Immature natural killer cell (primary cell): Measurements from ENCODE around the gene SH3BP5L. TPM values are rescaled to one million over a fixed set of nuclear protein-coding genes. Genes with fewer than 3 reads are reported as not detected.
A peak's percentile ranks its signal among the peaks of the same experiment; 100 is the strongest.

ENCODE experiments used
- DNase-seq, 3 donors: peaks; one replicate each; pipeline ENCODE4 v3.0.0; 2022; ENCODE audit warnings: mixed read lengths in 1 of 3
- H3K27ac Mint-ChIP-seq, 6 donors: one replicate each; pipeline ENCODE4 v1.8.0; 2020; ENCODE audit warnings: mixed read lengths in 6 of 6, mild to moderate bottlenecking in 5 of 6, inconsistent platforms in 4 of 6, moderate library complexity in 3 of 6
- H3K27me3 Mint-ChIP-seq, 3 donors: one replicate each; pipeline ENCODE4 v1.8.0; 2020 to 2021; ENCODE audit warnings: low read depth in 3 of 3, mild to moderate bottlenecking in 3 of 3, mixed read lengths in 3 of 3, moderate library complexity in 3 of 3, inconsistent platforms in 1 of 3
- H3K36me3 Mint-ChIP-seq, 3 donors: one replicate each; pipeline ENCODE4 v1.8.0; 2020; ENCODE audit warnings: mixed read lengths in 3 of 3, inconsistent platforms in 2 of 3, mild to moderate bottlenecking in 2 of 3
- H3K4me1 Mint-ChIP-seq, 2 donors: one replicate each; pipeline ENCODE4 v1.8.0; 2020; ENCODE audit warnings: inconsistent platforms in 2 of 2, mild to moderate bottlenecking in 2 of 2, mixed read lengths in 2 of 2, moderate library complexity in 1 of 2
- H3K4me3 Mint-ChIP-seq, 5 donors: one replicate each; pipeline ENCODE4 v1.8.0; 2020; ENCODE audit warnings: mild to moderate bottlenecking in 5 of 5, mixed read lengths in 5 of 5, inconsistent platforms in 3 of 5, moderate library complexity in 3 of 5
- H3K9me3 Mint-ChIP-seq, 6 donors: one replicate each; pipeline ENCODE4 v1.8.0; 2020; ENCODE audit warnings: mild to moderate bottlenecking in 6 of 6, mixed read lengths in 6 of 6, inconsistent platforms in 4 of 6, moderate library complexity in 3 of 6
- polyA plus RNA-seq, 3 donors: library from polyadenylated mRNA; unstranded; fragments of 300-500 nt; fragmentation: Illumina TruSeq; gene quantifications; one replicate each; pipeline ENCODE4 v1.2.3, GENCODE V29; 2021

The SH3BP5L gene
- polyA plus RNA-seq, 3 donors from 2014 or later, result 0.46 to 5.9 (median 3.2) TPM

- peaks cover 10 to 33% (median 12%) of the 10 kb centered on the region in 3 donors for H3K36me3 Mint-ChIP-seq
- no peaks in the 10 kb centered on the region for H3K9me3 Mint-ChIP-seq
- H3K4me1 Mint-ChIP-seq, result peaks cover 0 to 2% of the 10 kb centered on the region in 2 donors
- no peak for DNase-seq
- peaks cover 0 to 6% (median 0%) of the 10 kb centered on the region in 3 donors for H3K27me3 Mint-ChIP-seq
- H3K27ac Mint-ChIP-seq, result peak overlapping the region in 4 of 6 donors; percentile 11 to 75 (median 32)
- no peak overlapping the region for H3K4me3 Mint-ChIP-seq
Measured at GRCh38 chr1:248848602-248849001, 22.9 kb upstream of the SH3BP5L start.

GRCh38 chr1:248847956-248848561 lies 22.3 kb upstream of the SH3BP5L start:
- DNase-seq, result no peak
- no peak overlapping the region for H3K27ac Mint-ChIP-seq
- H3K4me1 Mint-ChIP-seq, result peaks cover 0 to 2% of the 10 kb centered on the region in 2 donors
- H3K27me3 Mint-ChIP-seq, result peaks cover 0 to 6% (median 0%) of the 10 kb centered on the region in 3 donors
- H3K9me3 Mint-ChIP-seq, result no peaks in the 10 kb centered on the region
- no peak overlapping the region for H3K4me3 Mint-ChIP-seq
- peaks cover 10 to 33% (median 12%) of the 10 kb centered on the region in 3 donors for H3K36me3 Mint-ChIP-seq

- Mint-ChIP-seq H3K27me3 (peaks cover 0 to 6% (median 0%) of the 10 kb centered on the region in 3 donors), H3K4me3 (no peak overlapping the region), H3K4me1 (peaks cover 2% of the 10 kb centered on the region in 2 donors), H3K9me3 (no peaks in the 10 kb centered on the region), H3K27ac (no peak overlapping the region), H3K36me3 (peaks cover 10 to 33% (median 12%) of the 10 kb centered on the region in 3 donors)
- DNase-seq, result no peak
Measured at GRCh38 chr1:248847181-248847955, 21.7 kb upstream of the SH3BP5L start.

- no peak for DNase-seq
- H3K27ac Mint-ChIP-seq, result no peak overlapping the region
- peaks cover 0 to 5% (median 1%) of the 10 kb centered on the region in 3 donors for H3K27me3 Mint-ChIP-seq
- peaks cover 8 to 27% (median 10%) of the 10 kb centered on the region in 3 donors for H3K36me3 Mint-ChIP-seq
- peaks cover 20 to 23% of the 10 kb centered on the region in 2 donors for H3K4me1 Mint-ChIP-seq
- H3K9me3 Mint-ChIP-seq, result no peaks in the 10 kb centered on the region
- no peak overlapping the region for H3K4me3 Mint-ChIP-seq
Measured at GRCh38 chr1:248844526-248844925, 18.8 kb upstream of the SH3BP5L start.

- DNase-seq, result no peak
- H3K4me1 Mint-ChIP-seq, result peaks cover 25 to 32% of the 10 kb centered on the region in 2 donors
- no peak overlapping the region for H3K27ac Mint-ChIP-seq
- peaks cover 1 to 8% (median 3%) of the 10 kb centered on the region in 3 donors for H3K27me3 Mint-ChIP-seq
- no peak overlapping the region for H3K4me3 Mint-ChIP-seq
- H3K36me3 Mint-ChIP-seq, result peaks cover 4 to 22% (median 6%) of the 10 kb centered on the region in 3 donors
- H3K9me3 Mint-ChIP-seq, result no peaks in the 10 kb centered on the region
Measured at GRCh38 chr1:248843687-248844086, 18.0 kb upstream of the SH3BP5L start.

GRCh38 chr1:248842781-248843331 lies 17.1 kb upstream of the SH3BP5L start:
- Mint-ChIP-seq H3K27me3 (peaks cover 4 to 14% (median 8%) of the 10 kb centered on the region in 3 donors), H3K4me1 (peaks cover 25 to 33% of the 10 kb centered on the region in 2 donors), H3K9me3 (no peaks in the 10 kb centered on the region), H3K27ac (no peak overlapping the region), H3K4me3 (no peak overlapping the region), H3K36me3 (peaks cover 3 to 20% (median 6%) of the 10 kb centered on the region in 3 donors)
- DNase-seq, result no peak

- peak; percentile 37 to 56 (median 48) for DNase-seq
- Mint-ChIP-seq H3K9me3 (no peaks in the 10 kb centered on the region), H3K4me3 (peak overlapping the region in 1 of 5 donors; percentile 15), H3K27ac (peak overlapping the region in 3 of 6 donors; percentile 28 to 62 (median 29)), H3K4me1 (peaks cover 25 to 33% of the 10 kb centered on the region in 2 donors), H3K36me3 (peaks cover 2 to 18% (median 6%) of the 10 kb centered on the region in 3 donors), H3K27me3 (peaks cover 4 to 14% (median 8%) of the 10 kb centered on the region in 3 donors)
Measured at GRCh38 chr1:248841702-248842395, 16.1 kb upstream of the SH3BP5L start.

- peaks cover 25 to 33% of the 10 kb centered on the region in 2 donors for H3K4me1 Mint-ChIP-seq
- no peaks in the 10 kb centered on the region for H3K9me3 Mint-ChIP-seq
- peaks cover 4 to 13% (median 8%) of the 10 kb centered on the region in 3 donors for H3K27me3 Mint-ChIP-seq
- peaks cover 0 to 11% (median 6%) of the 10 kb centered on the region in 3 donors for H3K36me3 Mint-ChIP-seq
- DNase-seq, result no peak
- peak overlapping the region in 3 of 6 donors; percentile 2 to 70 (median 16) for H3K27ac Mint-ChIP-seq
- H3K4me3 Mint-ChIP-seq, result peak overlapping the region in 3 of 5 donors; percentile 7 to 33 (median 17)
Measured at GRCh38 chr1:248840946-248841345, 15.2 kb upstream of the SH3BP5L start.

- H3K4me3 Mint-ChIP-seq, result peak overlapping the region in 1 of 5 donors; percentile 95
- H3K27ac Mint-ChIP-seq, result peak overlapping the region in 4 of 6 donors; percentile 96 to 100 (median 99)
- peaks cover 0 to 2% (median 0%) of the 10 kb centered on the region in 3 donors for H3K36me3 Mint-ChIP-seq
Measured at GRCh38 chr1:248839168-248839555, 13.4 kb upstream of the SH3BP5L start.

GRCh38 chr1:248838357-248839167 lies 12.8 kb upstream of the SH3BP5L start:
- Mint-ChIP-seq H3K27me3 (peaks cover 4 to 13% (median 8%) of the 10 kb centered on the region in 3 donors), H3K4me3 (peak overlapping the region in 1 of 5 donors; percentile 95), H3K27ac (peak overlapping the region in 4 of 6 donors; percentile 96 to 100 (median 99)), H3K9me3 (no peaks in the 10 kb centered on the region), H3K36me3 (no peaks in the 10 kb centered on the region), H3K4me1 (peaks cover 25 to 33% of the 10 kb centered on the region in 2 donors)
- peak; percentile 91 to 92 (median 92) for DNase-seq

More at GRCh38 chr1:248839168-248839555, 13.4 kb upstream of the SH3BP5L start:
- peaks cover 25 to 33% of the 10 kb centered on the region in 2 donors for H3K4me1 Mint-ChIP-seq
- DNase-seq, result no peak
- H3K9me3 Mint-ChIP-seq, result no peaks in the 10 kb centered on the region
- peaks cover 4 to 13% (median 8%) of the 10 kb centered on the region in 3 donors for H3K27me3 Mint-ChIP-seq

- H3K27ac Mint-ChIP-seq, result peak within 1 kb of the TSS in 4 of 6 donors; percentile 96 to 100 (median 99)
- no peaks in the 10 kb centered on the region for H3K36me3 Mint-ChIP-seq
- peak within 1 kb of the TSS in 1 of 5 donors; percentile 95 for H3K4me3 Mint-ChIP-seq
- peaks cover 6 to 13% (median 8%) of the 10 kb centered on the region in 3 donors for H3K27me3 Mint-ChIP-seq
- H3K9me3 Mint-ChIP-seq, result no peaks in the 10 kb centered on the region
- peaks cover 25 to 33% of the 10 kb centered on the region in 2 donors for H3K4me1 Mint-ChIP-seq
- peak; percentile 94 to 96 (median 95) for DNase-seq
Measured at GRCh38 chr1:248837781-248838356, 12.2 kb upstream of the SH3BP5L start, which contains the start of gene ZNF672. TSS of gene ZNF672 (plus strand) at chr1:248838224. CDS start at chr1:248847275, 9,051 bp downstream.
